Rectal smooth muscle tissue (tissue), 1 donor: Measurements from ENCODE around the gene POLR1A.
A peak's percentile ranks its signal among the peaks of the same experiment; 100 is the strongest.

Experiments used
- H3K27ac ChIP-seq: one replicate; pipeline ENCODE4 v1.7.0; 2013; ENCODE audit warnings: low read depth, low read length, inconsistent platforms
- H3K27me3 ChIP-seq: one replicate; pipeline ENCODE4 v1.7.0; 2013; ENCODE audit warnings: low read length; ENCODE audit not compliant: control insufficient read depth, insufficient read depth
- H3K36me3 ChIP-seq: one replicate; pipeline ENCODE4 v1.7.0; 2013; ENCODE audit warnings: low read length; ENCODE audit not compliant: control insufficient read depth, insufficient read depth
- H3K4me1 ChIP-seq: one replicate; pipeline ENCODE4 v1.7.0; 2013; ENCODE audit warnings: low read length; ENCODE audit not compliant: control insufficient read depth, insufficient read depth
- H3K4me3 ChIP-seq: one replicate; pipeline ENCODE4 v1.7.0; 2013; ENCODE audit warnings: low read length
- H3K9ac ChIP-seq: one replicate; pipeline ENCODE4 v1.7.0; 2013; ENCODE audit warnings: low read length

Gene POLR1A

DNA sequence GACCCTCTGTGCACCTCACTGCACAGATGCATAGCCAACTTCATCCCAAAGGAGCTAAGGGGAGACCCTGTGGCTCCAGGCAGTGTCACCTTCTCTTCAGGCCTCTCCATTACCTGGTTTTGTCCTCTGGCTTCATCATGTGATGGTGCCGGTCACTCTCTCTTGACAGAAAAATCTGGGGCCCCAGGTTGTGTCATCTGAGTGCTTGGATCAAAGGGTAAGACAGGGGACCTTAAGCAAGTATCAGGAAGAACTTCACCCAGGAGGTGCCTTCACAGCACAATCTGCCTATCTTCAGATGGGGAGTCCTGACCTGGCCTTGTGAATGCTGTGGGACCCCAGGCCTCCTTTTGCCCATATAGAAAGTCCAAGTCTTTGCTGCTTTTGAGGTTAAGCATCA, 104.4 kb downstream of the POLR1A start:
- Histone ChIP-seq H3K4me3 (no peak overlapping the region), H3K27ac (no peak overlapping the region), H3K9ac (no peak overlapping the region), H3K4me1 (peaks cover 23% of the 10 kb centered on the region), H3K27me3 (no peaks in the 10 kb centered on the region), H3K36me3 (no peaks in the 10 kb centered on the region)

DNA sequence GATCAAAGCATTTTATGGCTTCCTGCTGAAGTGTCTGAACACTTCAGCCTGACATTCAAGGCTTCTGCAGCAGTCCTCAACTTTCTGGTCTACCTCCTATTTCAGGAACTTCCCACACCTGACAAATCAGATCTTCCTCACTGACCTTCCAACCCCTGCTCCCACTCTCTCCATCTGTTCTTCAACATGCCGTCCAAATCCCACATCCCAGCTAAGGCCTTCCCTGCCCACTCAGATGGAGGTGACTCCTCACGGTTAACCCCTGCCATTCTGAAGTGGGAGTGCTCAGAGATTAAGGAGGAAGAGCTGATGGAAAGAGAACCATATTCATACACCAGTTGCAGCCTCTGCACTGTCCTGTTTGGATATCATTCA, 104.8 kb downstream of the POLR1A start:
- Histone ChIP-seq H3K36me3 (no peaks in the 10 kb centered on the region), H3K27me3 (no peaks in the 10 kb centered on the region), H3K4me1 (peaks cover 26% of the 10 kb centered on the region), H3K9ac (no peak overlapping the region), H3K27ac (no peak overlapping the region), H3K4me3 (no peak overlapping the region)

DNA sequence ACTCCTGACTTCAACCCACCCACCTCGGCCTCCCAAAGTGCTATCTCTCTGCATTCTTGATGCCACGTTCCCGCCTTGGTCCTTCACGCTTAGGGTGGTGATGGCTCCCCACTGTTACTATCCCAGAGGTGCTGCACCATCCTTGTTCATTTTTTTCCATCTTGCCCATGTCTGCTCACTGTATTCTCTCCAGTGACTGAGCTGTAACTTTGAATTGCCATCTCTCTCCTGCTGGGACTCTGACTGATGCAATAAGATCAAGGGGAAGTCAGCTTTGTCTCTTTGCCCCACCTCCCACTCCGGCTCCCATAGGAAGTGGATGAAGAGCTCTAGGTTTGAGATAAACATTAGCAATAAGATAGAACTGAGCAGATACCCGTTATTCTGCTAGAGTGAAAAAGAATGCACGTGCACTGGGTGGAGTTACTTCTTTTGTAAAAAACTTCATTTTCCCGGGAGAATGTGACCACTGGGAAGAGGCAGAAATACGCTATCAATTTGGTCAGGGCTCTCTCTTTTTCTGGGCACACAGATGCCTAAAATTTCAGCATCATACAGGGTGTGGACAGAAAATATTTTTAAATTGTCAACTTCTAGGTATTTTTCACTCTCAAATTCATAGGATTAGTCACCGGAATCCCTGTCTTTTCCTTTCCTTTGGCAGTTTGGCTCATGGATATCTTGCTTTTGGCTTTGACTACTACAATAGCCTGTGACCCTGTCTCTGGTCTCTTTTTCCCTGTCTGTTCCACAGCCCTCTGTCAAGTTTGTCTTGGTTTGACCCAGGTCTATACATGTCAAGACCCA, 105.4 kb downstream of the POLR1A start:
- Histone ChIP-seq H3K27me3 (no peaks in the 10 kb centered on the region), H3K4me3 (no peak overlapping the region), H3K9ac (no peak overlapping the region), H3K4me1 (peaks cover 28% of the 10 kb centered on the region), H3K36me3 (no peaks in the 10 kb centered on the region), H3K27ac (no peak overlapping the region)

DNA sequence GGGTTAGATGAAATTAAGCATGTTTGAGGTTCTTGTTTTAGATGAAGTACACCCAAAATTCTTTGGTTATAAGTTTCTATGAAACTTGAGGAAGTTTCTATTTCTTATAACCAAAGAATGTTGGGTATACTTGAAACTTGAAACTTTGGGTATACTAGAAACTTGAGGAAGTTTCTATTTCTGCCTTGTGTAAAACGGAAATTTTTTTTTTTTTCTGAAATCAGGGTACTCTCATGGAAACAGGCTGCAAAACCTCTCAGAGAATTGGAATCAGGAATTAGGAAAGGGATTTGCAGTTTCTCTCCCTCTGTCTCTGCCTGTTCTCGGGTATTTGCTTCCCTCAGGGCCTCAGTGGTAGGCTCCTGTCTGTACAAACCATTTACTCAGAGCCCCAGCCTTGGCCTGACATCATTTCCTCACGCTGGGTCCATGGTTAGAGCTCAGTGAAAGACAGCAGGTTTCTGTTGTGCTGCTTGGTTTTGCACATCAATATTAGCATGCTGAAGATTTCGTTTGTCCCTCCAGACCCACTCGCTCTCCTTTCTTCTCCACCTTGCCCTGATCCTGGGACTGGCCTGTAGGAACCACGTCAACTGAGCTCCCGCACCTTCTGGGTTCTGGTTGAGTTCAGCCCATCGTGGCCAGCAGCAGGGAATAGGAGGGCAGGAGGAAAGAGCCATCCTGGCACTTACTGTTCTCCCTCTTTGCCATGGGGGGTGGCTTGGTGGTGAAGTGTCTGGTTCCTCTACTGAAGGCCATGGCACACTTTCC, 106.4 kb downstream of the POLR1A start:
- H3K4me1 ChIP-seq = peaks cover 28% of the 10 kb centered on the region
- H3K27ac ChIP-seq = peak overlapping the region; percentile 60
- no peaks in the 10 kb centered on the region for H3K27me3 ChIP-seq
- H3K4me3 ChIP-seq = peak overlapping the region; percentile 5
- H3K36me3 ChIP-seq = no peaks in the 10 kb centered on the region
- H3K9ac ChIP-seq = peak overlapping the region; percentile 10

DNA sequence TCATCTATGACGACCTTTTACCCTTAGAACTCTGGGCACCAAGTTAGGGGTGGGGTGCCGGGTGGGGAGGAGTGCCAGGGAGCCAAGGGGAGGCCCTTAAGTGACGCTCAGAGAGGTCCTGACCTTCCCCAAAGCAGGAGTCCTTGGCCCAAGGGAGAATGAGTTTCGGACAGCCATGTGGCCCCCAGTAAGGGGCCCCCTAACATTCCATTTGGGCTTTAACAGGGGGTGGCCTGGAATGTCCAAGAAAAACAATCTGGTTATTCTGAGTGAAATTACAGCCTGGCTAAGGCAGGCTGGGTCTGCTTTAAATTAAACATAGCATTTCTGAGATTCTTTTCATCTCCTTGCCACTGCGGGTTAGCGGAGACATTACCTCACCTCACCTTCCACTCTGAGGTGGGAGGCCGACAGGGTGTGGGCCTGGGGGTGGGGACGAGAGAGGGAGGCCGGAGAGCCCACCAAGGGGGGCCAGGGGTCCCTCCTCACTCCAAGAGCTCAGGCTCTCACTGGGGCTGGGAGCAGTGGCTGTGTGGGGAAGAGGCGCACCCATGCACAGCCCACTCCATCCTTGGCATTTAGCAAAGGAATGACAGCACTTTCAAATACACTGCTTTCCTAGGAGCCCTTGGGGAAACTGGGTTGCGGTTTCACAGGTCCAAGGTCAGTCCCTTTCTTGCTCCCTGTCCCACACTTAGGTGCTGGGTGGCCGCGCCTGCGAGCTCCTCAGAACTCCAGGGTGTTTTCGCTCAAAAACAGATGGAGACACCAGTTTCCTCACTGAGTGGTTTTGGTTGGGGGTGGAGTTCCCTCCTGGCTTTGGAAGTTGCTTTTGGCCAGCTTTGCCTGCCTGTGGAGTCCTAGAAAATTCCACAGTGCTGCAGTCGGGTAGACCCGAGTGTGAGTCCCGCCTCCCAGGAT, 107.4 kb downstream of the POLR1A start:
- Histone ChIP-seq H3K4me1 (peaks cover 28% of the 10 kb centered on the region), H3K9ac (no peak overlapping the region), H3K4me3 (no peak overlapping the region), H3K27me3 (no peaks in the 10 kb centered on the region), H3K27ac (peak overlapping the region; percentile 60), H3K36me3 (no peaks in the 10 kb centered on the region)

DNA sequence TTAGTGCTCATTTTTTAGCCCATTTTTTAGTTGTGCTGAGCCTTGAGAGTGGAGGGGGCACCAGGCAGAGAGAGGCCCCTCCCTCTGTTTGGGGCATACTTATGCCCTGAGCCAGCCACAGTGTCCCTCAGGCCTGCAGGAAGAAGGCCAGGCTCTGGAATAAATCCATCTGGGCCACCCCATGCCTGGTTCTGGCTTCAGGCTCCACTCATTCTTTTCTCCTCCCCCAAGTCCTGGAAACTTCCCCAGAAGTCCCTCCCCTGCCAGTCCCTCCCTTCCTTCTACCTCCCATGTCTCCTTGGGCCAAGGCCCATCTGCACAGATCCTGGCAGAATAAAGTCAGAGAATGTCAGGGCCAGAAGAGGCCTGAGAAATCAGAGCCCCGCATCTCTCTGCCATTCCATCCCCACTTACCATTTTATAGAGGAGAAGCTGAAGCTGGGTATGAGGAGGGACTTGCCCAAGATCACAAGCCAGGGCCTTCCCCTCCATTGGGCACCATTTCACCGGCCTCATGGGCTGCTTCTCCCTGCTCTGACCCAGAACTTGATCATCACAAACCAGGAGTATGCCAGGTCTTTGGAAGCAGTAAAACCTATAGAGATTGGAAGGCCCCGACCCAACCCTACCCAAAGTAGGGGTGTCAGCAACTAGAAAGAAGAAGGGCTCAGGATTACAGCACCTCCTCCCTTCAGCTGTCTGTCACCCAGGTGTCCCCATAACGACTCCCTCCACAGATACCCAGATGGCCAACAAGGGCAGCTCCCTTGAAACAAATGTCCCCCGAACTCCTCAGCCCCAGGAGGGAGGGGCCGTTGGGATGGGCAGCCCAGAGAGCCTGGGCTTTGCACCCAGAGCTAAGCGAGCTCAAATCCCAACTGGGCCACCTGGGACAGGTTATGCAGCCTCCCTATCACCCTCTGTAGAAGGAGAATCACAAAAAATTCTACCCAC, 108.4 kb downstream of the POLR1A start:
- Histone ChIP-seq H3K4me1 (peaks cover 28% of the 10 kb centered on the region), H3K27me3 (no peaks in the 10 kb centered on the region)

DNA sequence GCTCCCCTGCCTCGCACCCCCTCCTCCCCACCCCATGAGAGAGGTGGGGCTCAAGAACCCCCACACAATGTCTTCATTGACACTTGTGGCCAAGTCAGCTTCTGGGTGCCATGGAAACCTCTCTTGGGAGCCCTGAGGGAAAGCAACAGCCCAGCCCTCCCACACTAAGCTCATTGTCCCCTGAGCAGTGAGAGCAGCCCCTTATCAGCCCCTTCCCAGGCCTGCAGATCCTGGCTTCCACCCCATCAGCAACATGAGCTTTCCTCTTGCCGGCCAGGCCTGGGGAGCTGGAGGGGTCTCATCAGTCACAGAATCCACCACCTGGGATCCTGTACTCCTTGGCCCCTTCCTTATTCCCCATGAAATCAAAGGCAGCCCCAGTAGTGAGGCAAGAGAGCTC, 109.1 kb downstream of the POLR1A start:
- no peak overlapping the region for H3K4me3 ChIP-seq
- peaks cover 28% of the 10 kb centered on the region for H3K4me1 ChIP-seq
- no peak overlapping the region for H3K27ac ChIP-seq
- no peaks in the 10 kb centered on the region for H3K36me3 ChIP-seq
- H3K9ac ChIP-seq = no peak overlapping the region
- H3K27me3 ChIP-seq = no peaks in the 10 kb centered on the region

More for the DNA sequence above, 108.4 kb downstream of the POLR1A start:
- Histone ChIP-seq H3K27ac (peak overlapping the region; percentile 41), H3K9ac (no peak overlapping the region), H3K4me3 (no peak overlapping the region), H3K36me3 (no peaks in the 10 kb centered on the region)

DNA sequence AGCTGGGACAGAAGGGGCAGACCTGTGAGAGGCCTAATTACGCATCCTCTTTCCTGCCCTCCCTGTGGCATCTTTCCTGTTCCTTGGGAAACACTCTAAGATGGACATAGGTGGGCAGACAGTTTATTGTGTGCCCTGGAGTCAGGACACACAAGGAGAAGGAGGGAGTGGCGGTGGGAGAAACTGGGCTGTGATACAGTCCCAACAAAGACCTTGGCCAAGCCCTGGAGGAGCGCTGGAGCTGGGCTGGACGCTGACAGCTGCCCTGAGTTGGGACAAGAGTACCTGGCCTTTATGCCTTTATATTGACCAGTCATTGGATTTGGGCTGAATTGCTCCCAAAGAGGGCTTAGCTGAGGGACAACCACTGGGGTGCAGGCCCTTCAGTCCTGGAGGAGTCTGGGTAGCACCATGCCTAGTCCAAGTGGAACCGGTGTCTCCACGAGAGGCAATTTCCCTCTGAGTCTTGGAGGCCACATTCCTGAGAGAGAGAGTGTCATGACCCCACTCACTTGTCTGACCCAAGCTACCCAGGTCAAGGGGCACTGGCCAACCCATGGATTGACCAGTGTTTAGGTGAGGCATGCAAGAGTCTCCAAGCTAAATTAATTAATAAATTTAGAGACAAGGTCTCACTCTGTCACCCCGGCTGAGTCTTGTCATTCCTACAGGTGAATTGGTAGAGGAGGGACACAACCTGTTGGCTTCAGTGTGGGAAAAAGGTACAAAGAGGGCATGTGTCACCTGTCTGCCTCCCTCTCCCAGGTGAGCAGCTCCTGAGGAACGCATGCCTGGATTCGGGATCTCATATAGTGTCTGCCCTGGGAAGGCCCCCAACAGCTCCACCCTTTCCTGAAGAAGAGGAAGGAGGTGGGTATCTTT, 109.8 kb downstream of the POLR1A start:
- Histone ChIP-seq H3K9ac (no peak overlapping the region), H3K27ac (no peak overlapping the region), H3K27me3 (no peaks in the 10 kb centered on the region), H3K4me1 (peaks cover 28% of the 10 kb centered on the region), H3K36me3 (no peaks in the 10 kb centered on the region), H3K4me3 (no peak overlapping the region)

DNA sequence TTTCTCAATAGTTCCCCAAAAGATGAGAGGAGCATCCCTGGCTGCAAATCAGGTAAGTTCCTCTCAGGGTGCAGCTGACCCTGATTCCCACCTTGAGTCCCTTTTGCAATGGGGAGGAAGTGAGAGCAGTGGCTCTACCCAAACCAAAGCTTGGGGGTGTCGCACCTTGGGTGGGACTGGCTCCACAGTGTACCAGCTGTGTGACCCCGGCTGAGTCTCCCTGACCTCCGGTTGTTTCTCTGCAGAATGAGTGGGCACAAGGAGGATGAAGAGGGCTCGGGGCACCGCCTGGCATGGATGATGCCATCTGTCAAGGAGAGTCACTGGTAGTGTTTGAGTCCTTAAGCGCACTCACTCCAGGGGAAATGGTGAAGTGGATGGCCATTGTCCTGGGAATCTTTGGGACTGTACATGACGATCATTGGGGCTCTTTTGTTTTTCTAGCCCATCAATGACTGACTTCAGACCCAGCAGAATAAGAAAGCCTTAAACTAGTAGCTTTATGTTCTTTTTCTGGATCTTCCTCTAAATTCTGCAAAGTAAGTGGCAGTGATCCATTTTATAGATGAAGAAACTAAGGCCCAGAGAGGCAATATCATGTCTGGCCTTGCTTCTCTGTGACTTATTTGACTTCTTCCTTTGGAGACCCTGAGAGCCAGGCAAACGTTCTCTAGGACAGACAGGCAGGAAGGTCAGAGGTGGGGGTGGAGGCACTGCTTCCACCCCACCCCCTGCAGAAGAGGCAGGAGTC, 110.6 kb downstream of the POLR1A start:
- no peaks in the 10 kb centered on the region for H3K27me3 ChIP-seq
- H3K27ac ChIP-seq = no peak overlapping the region
- no peak overlapping the region for H3K4me3 ChIP-seq
- peaks cover 28% of the 10 kb centered on the region for H3K4me1 ChIP-seq
- no peak overlapping the region for H3K9ac ChIP-seq
- no peaks in the 10 kb centered on the region for H3K36me3 ChIP-seq

DNA sequence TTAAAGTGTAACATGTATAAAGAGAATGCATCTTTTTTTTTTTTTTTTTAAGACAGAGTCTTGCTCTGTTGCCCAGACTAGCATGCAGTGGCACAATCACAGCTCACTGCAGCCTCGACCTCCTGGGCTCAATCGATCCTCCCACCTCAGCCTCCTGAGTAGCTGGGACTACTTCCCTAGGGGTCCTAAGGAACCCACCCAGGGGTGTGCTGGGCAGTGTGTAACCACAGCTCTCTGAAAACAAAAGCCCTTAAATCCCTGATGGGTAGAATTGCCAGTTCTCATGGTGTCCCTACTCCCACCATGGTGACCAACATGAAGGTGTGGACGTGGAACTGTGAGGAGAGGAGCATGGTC, 111.3 kb downstream of the POLR1A start:
- H3K4me1 ChIP-seq = peaks cover 28% of the 10 kb centered on the region
- no peak overlapping the region for H3K27ac ChIP-seq

More for the DNA sequence above, 111.3 kb downstream of the POLR1A start:
- H3K9ac ChIP-seq = no peak overlapping the region
- no peaks in the 10 kb centered on the region for H3K36me3 ChIP-seq
- H3K4me3 ChIP-seq = no peak overlapping the region
- no peaks in the 10 kb centered on the region for H3K27me3 ChIP-seq
